Right lobe of liver (tissue), 6 donors: ENCODE results near the gene NES. TPM values are rescaled to one million over a fixed set of nuclear protein-coding genes. Genes with fewer than 3 reads are reported as not detected.

Experiments used
- ATAC-seq, 4 donors: fragments of 200-7000 bp; cut with Tn5 transposase; one replicate each; pipeline ENCODE4 v1.9.1; 2020; ENCODE audit warnings: mild to moderate bottlenecking in 4 of 4, moderate library complexity in 4 of 4
- DNase-seq, 3 donors: peaks; one replicate each; pipeline ENCODE4 v3.0.0-alpha.2; 2020
- H3K27ac ChIP-seq, 3 donors: fragments of 200-600 bp; one replicate each; pipeline ENCODE4 v1.8.0; 2022
- H3K27me3 ChIP-seq, 2 donors: fragments of 200-600 bp; one replicate each; pipeline ENCODE4 v1.8.0; 2022
- H3K36me3 ChIP-seq, 4 donors: fragments of 200-600 bp; sonication (generic) in 1 of 4; one replicate each; pipeline versions ENCODE4 v1.5.1 to v1.8.0; 2017 to 2022; ENCODE audit warnings: control low read depth in 1 of 4
- H3K4me1 ChIP-seq, 4 donors: fragments of 200-600 bp; sonication (generic) in 1 of 4; one replicate each; pipeline versions ENCODE4 v1.5.1 to v1.8.0; 2017 to 2022; ENCODE audit warnings: control low read depth in 1 of 4
- H3K4me3 ChIP-seq, 3 donors: fragments of 200-600 bp; one replicate each; pipeline ENCODE4 v1.8.0; 2022
- H3K9me3 ChIP-seq, 4 donors: fragments of 200-600 bp; sonication (generic) in 1 of 4; one replicate each; pipeline versions ENCODE4 v1.5.1 to v1.8.0; 2017 to 2022; ENCODE audit warnings: control low read depth in 1 of 4
- POLR2A ChIP-seq: fragments of 450-650 bp; IDR thresholded peaks from one replicate; pipeline ENCODE4 v1.6.1; 2017; ENCODE audit warnings: antibody characterized with exemption, mild to moderate bottlenecking
- WGBS: methylation state at CpG from one replicate; pipeline ENCODE4 v1.1.6; 2018; ENCODE audit warnings: low coverage, low lambda C conversion rate; ENCODE audit not compliant: insufficient coverage; ENCODE audit errors: missing lambda C conversion rate; 5-methylcytosine and 5-hydroxymethylcytosine counted together
- intact Hi-C, 2 donors: fragments of 100-400 bp; cut with DNase I; formaldehyde crosslinking; loops; one replicate each; pipeline versions ENCODE4 v1.11.2 to v1.14.1; 2022
- total RNA-seq, 6 experiments: library from RNA; depleted of rRNA in 2 of 6; stranded (reverse); fragments of >200 nt in 2 of 6; fragmentation: NEBNext Ultra II Directional in 3 of 6; extraction: Animal tissue kit (Norgen Biotek cat#: 25700) in 3 of 6; gene quantifications; one replicate each; pipeline versions ENCODE4 v1.1.0 to v1.2.4, GENCODE V29; 2016 to 2023
- TF ChIP-seq, protein P1 (sequence below), 4 donors: fragments of 200-600 bp in 3 of 4; fragments of 450-650 bp in 1 of 4; IDR thresholded peaks; one replicate each; pipeline versions ENCODE4 v1.5.1 to v1.8.0; 2016 to 2022; ENCODE audit warnings: antibody characterized with exemption in 4 of 4, mild to moderate bottlenecking in 2 of 4
- donor health status: DM: no; HTN: yes; CAD: no.
- donor health status: DM: no; HTN: no; CAD: no.
- donor health status: DM: no; HTN: no; CAD: no.
- donor health status: DM: no; HTN: yes; CAD: no.
- donor health status: DM: no; HTN: yes; CAD: no.

The NES gene
- total RNA-seq, 6 experiments from 2014 or later, result 1.1 to 7.5 (median 2.6) TPM

DNA sequence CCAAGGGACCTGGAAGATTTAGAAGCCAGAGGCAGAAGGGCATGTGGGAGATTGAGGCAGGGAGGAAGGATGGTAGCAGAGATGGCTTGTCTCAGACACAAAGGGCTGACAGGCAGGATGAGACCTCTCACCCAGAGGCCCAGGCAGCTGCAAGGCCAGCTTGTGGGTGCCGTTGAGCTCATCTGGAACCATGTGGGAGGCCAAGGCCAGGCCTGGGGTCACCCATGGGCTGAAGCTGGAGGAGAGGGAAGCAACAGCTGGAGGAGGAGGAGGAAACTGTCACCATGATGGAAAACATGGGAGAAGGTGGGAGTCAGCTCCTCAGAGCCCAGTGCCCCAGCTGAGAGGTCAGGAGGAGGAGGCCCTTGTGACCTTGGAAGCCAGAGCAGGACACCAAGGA lies 21.8 kb upstream of the NES start:
- Histone ChIP-seq H3K27ac (no peak overlapping the region), H3K4me3 (no peak overlapping the region), H3K9me3 (no peaks in the 10 kb centered on the region), H3K36me3 (no peaks in the 10 kb centered on the region), H3K27me3 (peaks cover 0 to 7% of the 10 kb centered on the region in 2 donors), H3K4me1 (no peaks in the 10 kb centered on the region)
- intact Hi-C loops, result no loop called here
- ATAC-seq (no peak), DNase-seq (no peak)
- 67% methylated on average over 1 of the region's 1 CpG for WGBS
- no peak for TF ChIP-seq POLR2A
- TF ChIP-seq, protein P1, sequence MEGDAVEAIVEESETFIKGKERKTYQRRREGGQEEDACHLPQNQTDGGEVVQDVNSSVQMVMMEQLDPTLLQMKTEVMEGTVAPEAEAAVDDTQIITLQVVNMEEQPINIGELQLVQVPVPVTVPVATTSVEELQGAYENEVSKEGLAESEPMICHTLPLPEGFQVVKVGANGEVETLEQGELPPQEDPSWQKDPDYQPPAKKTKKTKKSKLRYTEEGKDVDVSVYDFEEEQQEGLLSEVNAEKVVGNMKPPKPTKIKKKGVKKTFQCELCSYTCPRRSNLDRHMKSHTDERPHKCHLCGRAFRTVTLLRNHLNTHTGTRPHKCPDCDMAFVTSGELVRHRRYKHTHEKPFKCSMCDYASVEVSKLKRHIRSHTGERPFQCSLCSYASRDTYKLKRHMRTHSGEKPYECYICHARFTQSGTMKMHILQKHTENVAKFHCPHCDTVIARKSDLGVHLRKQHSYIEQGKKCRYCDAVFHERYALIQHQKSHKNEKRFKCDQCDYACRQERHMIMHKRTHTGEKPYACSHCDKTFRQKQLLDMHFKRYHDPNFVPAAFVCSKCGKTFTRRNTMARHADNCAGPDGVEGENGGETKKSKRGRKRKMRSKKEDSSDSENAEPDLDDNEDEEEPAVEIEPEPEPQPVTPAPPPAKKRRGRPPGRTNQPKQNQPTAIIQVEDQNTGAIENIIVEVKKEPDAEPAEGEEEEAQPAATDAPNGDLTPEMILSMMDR (IDR thresholded peaks at IDR 0.05), result no peak

DNA sequence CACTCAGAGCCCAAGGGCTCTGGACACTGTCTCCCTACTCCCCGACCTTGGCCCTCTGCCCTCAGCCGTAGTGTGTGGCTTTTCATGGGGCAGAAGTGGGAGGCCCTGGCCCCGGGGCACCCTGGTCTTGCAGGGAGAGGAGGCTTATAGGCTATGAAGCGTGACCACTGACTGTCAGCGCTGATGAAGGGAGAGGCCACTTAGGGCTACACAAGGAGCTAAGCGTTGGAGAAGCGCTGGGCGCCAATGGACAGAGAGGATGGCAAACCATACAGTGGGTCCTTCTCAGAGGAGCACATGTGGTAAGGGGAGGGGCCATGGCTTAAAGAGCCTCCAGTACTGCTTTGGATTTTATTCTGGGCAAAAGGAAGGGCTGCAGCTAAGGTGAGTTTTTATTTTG lies 20.3 kb upstream of the NES start:
- Histone ChIP-seq H3K27ac (no peak overlapping the region), H3K36me3 (no peaks in the 10 kb centered on the region), H3K4me3 (no peak overlapping the region), H3K27me3 (no peaks in the 10 kb centered on the region), H3K9me3 (no peaks in the 10 kb centered on the region), H3K4me1 (no peaks in the 10 kb centered on the region)
- DNase-seq, result no peak
- 23% methylated on average over 3 of the region's 8 CpGs for WGBS
- intact Hi-C loops, result no loop called here
- no peak for TF ChIP-seq POLR2A
- TF ChIP-seq, protein P1 (IDR thresholded peaks at IDR 0.05), result no peak
- ATAC-seq, result no peak

DNA sequence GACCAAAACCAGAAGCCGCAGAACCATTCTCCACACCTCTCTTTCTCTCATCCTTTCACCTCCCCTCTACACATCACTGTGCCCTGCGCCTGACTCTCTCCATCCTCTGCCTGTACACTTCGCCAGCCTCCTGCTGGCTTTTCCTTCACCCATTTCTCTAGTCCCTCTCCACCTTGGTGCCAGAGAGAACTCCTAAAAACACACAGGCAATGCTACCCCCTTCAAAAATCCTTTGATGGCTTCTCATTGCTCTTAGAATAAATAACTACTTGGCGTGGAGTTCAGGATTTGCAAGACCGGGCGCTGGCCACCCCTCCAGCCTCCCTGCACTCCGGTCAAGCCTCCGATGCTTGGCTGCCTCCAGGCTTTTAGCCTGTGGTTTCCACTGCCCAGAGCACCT lies 19.5 kb upstream of the NES start:
- H3K4me3 ChIP-seq, result no peak overlapping the region
- no peaks in the 10 kb centered on the region for H3K9me3 ChIP-seq
- no peaks in the 10 kb centered on the region for H3K4me1 ChIP-seq
- WGBS, result 70% methylated on average over 7 of the region's 8 CpGs
- H3K27me3 ChIP-seq, result no peaks in the 10 kb centered on the region
- no peaks in the 10 kb centered on the region for H3K36me3 ChIP-seq
- no peak for ATAC-seq
- intact Hi-C loops, result no loop called here
- no peak overlapping the region for H3K27ac ChIP-seq
- no peak for TF ChIP-seq POLR2A
- TF ChIP-seq, protein P1 (IDR thresholded peaks at IDR 0.05), result no peak
- no peak for DNase-seq

DNA sequence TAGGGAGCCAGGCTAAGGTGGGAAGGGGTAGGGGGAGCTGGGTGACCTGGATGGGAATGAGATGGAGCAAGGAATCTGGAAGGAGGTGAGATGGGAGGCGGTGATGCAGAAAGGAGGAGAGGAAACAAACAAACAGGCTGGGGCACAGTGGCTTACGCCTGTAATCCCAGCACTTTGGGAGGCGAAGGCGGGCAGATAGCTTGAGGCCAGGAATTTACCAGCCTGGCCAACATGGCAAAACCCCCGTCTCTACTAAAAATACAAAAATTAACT lies 17.4 kb upstream of the NES start:
- TF ChIP-seq, protein P1 (IDR thresholded peaks at IDR 0.05), result no peak
- TF ChIP-seq POLR2A, result no peak
- ATAC-seq (no peak), DNase-seq (no peak)
- no peak overlapping the region for H3K4me3 ChIP-seq
- H3K27me3 ChIP-seq, result peaks cover 0 to 5% of the 10 kb centered on the region in 2 donors
- H3K27ac ChIP-seq, result no peak overlapping the region
- 92% methylated on average over 2 of the region's 5 CpGs for WGBS
- H3K4me1 ChIP-seq, result peaks cover 0 to 2% (median 0%) of the 10 kb centered on the region in 4 donors
- H3K9me3 ChIP-seq, result no peaks in the 10 kb centered on the region
- intact Hi-C loops, result no loop called here
- H3K36me3 ChIP-seq, result no peaks in the 10 kb centered on the region
